Endothelial cell of umbilical vein (primary cell): ENCODE results near the gene APOL4. TPM values are rescaled to one million over a fixed set of nuclear protein-coding genes. Genes with fewer than 3 reads are reported as not detected.

Source experiments
- BruUV-seq: library from RNA; stranded (reverse); fragments of 400-500 nt; replicated peaks from 2 replicates; lab custom pipeline; 2021; lab: Mats Ljungman, UMichigan
- CTCF ChIA-PET: fragments of 300-600, 350-600 bp; sonication (Branson Sonifier 250); formaldehyde crosslinking; loops from one replicate; lab custom pipeline; 2021; ENCODE audit warnings: antibody characterized with exemption, inconsistent platforms; lab: Charles Lee
- POLR2A ChIA-PET: fragments of 300-600, 350-600 bp; sonication (Branson Sonifier 250); formaldehyde crosslinking; loops from one replicate; lab custom pipeline; 2021; ENCODE audit warnings: antibody characterized with exemption, inconsistent platforms; lab: Charles Lee
- DNase-seq: peaks from one replicate; pipeline ENCODE4 v3.0.0-alpha.2; 2011; ENCODE audit warnings: low read depth, low spot score
- FAIRE-seq: peaks from 2 replicates; lab custom pipeline; 2011; peaks lifted over from hg19 to GRCh38; lab: Jason Lieb, UNC
- H2AFZ ChIP-seq: 2 replicates; pipeline ENCODE4 v1.6.0; 2012; ENCODE audit warnings: low read depth, low read length, control low read depth, inconsistent platforms
- H3K27ac ChIP-seq: 2 replicates; pipeline ENCODE4 v1.5.1; 2011; ENCODE audit warnings: low read depth, mild to moderate bottlenecking, control low read depth, low read length, moderate library complexity; ENCODE audit not compliant: insufficient read depth
- H3K27me3 ChIP-seq, 2 experiments: 2 replicates each; pipeline versions ENCODE4 v1.6.0 to v1.6.1; 2011; ENCODE audit warnings: low read length in 2 of 2, mixed read lengths in 1 of 2; ENCODE audit not compliant: control insufficient read depth in 2 of 2, insufficient read depth in 2 of 2
- H3K36me3 ChIP-seq, 2 experiments: 2 replicates in 1 of 2; 3 replicates in 1 of 2; pipeline ENCODE4 v1.5.1; 2011; ENCODE audit warnings: low read length in 2 of 2, mild to moderate bottlenecking in 1 of 2, moderate library complexity in 1 of 2; ENCODE audit not compliant: control insufficient read depth in 2 of 2, insufficient read depth in 2 of 2; ENCODE audit errors: extremely low read depth in 1 of 2
- H3K4me1 ChIP-seq: 3 replicates; pipeline ENCODE4 v1.5.1; 2011; ENCODE audit warnings: mild to moderate bottlenecking, low read length; ENCODE audit not compliant: control insufficient read depth, insufficient read depth; ENCODE audit errors: extremely low read depth
- H3K4me2 ChIP-seq: 2 replicates; pipeline ENCODE4 v1.6.1; 2011; ENCODE audit warnings: low read length, control low read depth, mixed read lengths; ENCODE audit not compliant: insufficient read depth
- H3K4me3 ChIP-seq, 3 experiments: fragments of 200-600 bp in 1 of 3; sonication (generic), shearing (Covaris generic) in 1 of 3; replicated peaks in 1 of 3; 2 replicates each; pipeline ENCODE4 v1.5.1; 2011 to 2016; ENCODE audit warnings: control low read depth in 3 of 3, low read length in 3 of 3, mild to moderate bottlenecking in 2 of 3, inconsistent platforms in 1 of 3, low read depth in 1 of 3, moderate library complexity in 1 of 3; ENCODE audit not compliant: insufficient read depth in 1 of 3
- H3K79me2 ChIP-seq: 2 replicates; pipeline ENCODE4 v1.6.0; 2012; ENCODE audit warnings: low read length, inconsistent platforms; ENCODE audit not compliant: control insufficient read depth, insufficient read depth
- H3K9ac ChIP-seq: replicated peaks from 2 replicates; pipeline ENCODE3; 2011; ENCODE audit warnings: low read length, control low read depth; ENCODE audit not compliant: insufficient read depth; ENCODE audit errors: extremely low read depth
- H3K9me1 ChIP-seq: replicated peaks from 3 replicates; pipeline ENCODE4 v1.6.0; 2011; ENCODE audit warnings: mild to moderate bottlenecking, low read length; ENCODE audit not compliant: control insufficient read depth, insufficient read depth; ENCODE audit errors: extremely low read depth
- H3K9me3 ChIP-seq: replicated peaks from 2 replicates; pipeline ENCODE4 v1.5.1; 2012; ENCODE audit warnings: low read length, inconsistent platforms; ENCODE audit not compliant: control insufficient read depth, insufficient read depth
- H4K20me1 ChIP-seq: replicated peaks from 2 replicates; pipeline ENCODE3; 2011; ENCODE audit warnings: mild to moderate bottlenecking, low read length; ENCODE audit not compliant: control insufficient read depth, insufficient read depth; ENCODE audit errors: extremely low read depth
- CTCF ChIP-seq, 2 donors: IDR thresholded peaks; 1 replicate in 1 of 2; 2 replicates in 1 of 2; pipeline ENCODE4 v1.5.1; 2011; ENCODE audit warnings: low read length in 2 of 2, mild to moderate bottlenecking in 2 of 2, moderate library complexity in 2 of 2, control low read depth in 1 of 2, inconsistent platforms in 1 of 2, low read depth in 1 of 2; ENCODE audit not compliant: insufficient read depth in 1 of 2; ENCODE audit errors: extremely low read depth in 1 of 2
- EZH2 ChIP-seq: IDR thresholded peaks from 2 replicates; pipeline ENCODE4 v1.6.1; 2012; ENCODE audit warnings: borderline replicate concordance, low read depth, mild to moderate bottlenecking, moderate library complexity, low read length, inconsistent platforms; ENCODE audit not compliant: severe bottlenecking
- FOS ChIP-seq: IDR thresholded peaks from 2 replicates; pipeline ENCODE4 v1.6.1; 2011; ENCODE audit warnings: mild to moderate bottlenecking, low read length, moderate library complexity, borderline replicate concordance; ENCODE audit not compliant: insufficient read depth
- GATA2 ChIP-seq: IDR thresholded peaks from 2 replicates; pipeline ENCODE4 v1.7.0; 2011; ENCODE audit warnings: low read depth, mild to moderate bottlenecking, moderate library complexity, mixed read lengths, low read length; ENCODE audit not compliant: insufficient read length, insufficient read depth
- JUN ChIP-seq: IDR thresholded peaks from 2 replicates; pipeline ENCODE4 v1.6.1; 2011; ENCODE audit warnings: borderline replicate concordance, low read depth; ENCODE audit not compliant: insufficient read length, insufficient read depth
- MAX ChIP-seq: IDR thresholded peaks from 2 replicates; pipeline ENCODE4 v1.6.1; 2011; ENCODE audit not compliant: insufficient read depth, insufficient read length
- MYC ChIP-seq: IDR thresholded peaks from one replicate; pipeline ENCODE4 v1.6.1; 2011; ENCODE audit warnings: mild to moderate bottlenecking, low read depth, low read length
- POLR2A ChIP-seq: IDR thresholded peaks from 2 replicates; pipeline ENCODE4 v1.6.1; 2012; ENCODE audit warnings: low read depth, mild to moderate bottlenecking, control low read depth, low read length
- POLR2AphosphoS5 ChIP-seq: IDR thresholded peaks from 2 replicates; pipeline ENCODE4 v1.6.1; 2012; ENCODE audit warnings: low read depth, mild to moderate bottlenecking, control low read depth, low read length, moderate library complexity; ENCODE audit not compliant: insufficient read depth
- dilution Hi-C: fragments of 300-500 bp; cut with MboI; formaldehyde crosslinking; loops from one replicate; pipeline ENCODE4 v1.15.0; 2019; ENCODE audit warnings: low sequenced_read_pairs; ENCODE audit not compliant: extremely low pct_ligation_motif_present
- intact Hi-C: fragments of 100-400 bp; cut with micrococcal nuclease; formaldehyde crosslinking; loops from one replicate; pipeline ENCODE4 v1.10.0; 2022
- polyA plus RNA-seq, 4 experiments: library from polyadenylated mRNA; depleted of rRNA in 3 of 4; stranded (reverse) in 3 of 4; unstranded in 1 of 4; fragments of >200 nt; gene quantifications; 2 replicates each; pipeline versions ENCODE4 v1.2.1 to v1.2.3, GENCODE V29; 2011 to 2012; ENCODE audit warnings: missing spikeins in 1 of 4
- total RNA-seq: library from RNA; stranded (reverse); gene quantifications from 2 replicates; pipeline ENCODE4 v1.2.3, GENCODE V29; 2021

The APOL4 gene
- total and polyA plus RNA-seq, 2 donors (not counting 3 experiments of a cell fraction or from before 2014, with no cell fraction given), result 0.33 to 0.97 TPM

GRCh38 chr22:36148411-36148810 is 53.2 kb downstream of the APOL4 start:
- FAIRE-seq, result no peak
- ChIA-PET POLR2A (no interaction called here), CTCF (interaction anchor here (1.2 to 1.9 kb wide), 2 partner anchors 32 kb away, joined by 3 to 9 read pairs; no protein-coding TSS in a partner anchor)
- dilution Hi-C loops (no loop called here), intact Hi-C loops (no loop called here)
- no TSS peak for BruUV-seq
- TF ChIP-seq JUN (no peak), EZH2 (no peak), MYC (no peak), FOS (no peak), CTCF (IDR thresholded peaks at IDR 0.05; ENCODE audit: extremely low read depth in 1 of 2, insufficient read depth in 1 of 2, low read depth in 1 of 2, low read length in 2 of 2) (no peak), POLR2AphosphoS5 (no peak), POLR2A (no peak), GATA2 (no peak), MAX (no peak)
- no peaks in the 10 kb centered on the region for H3K79me2 ChIP-seq
- peaks cover 0 to 6% of the 10 kb centered on the region in 2 experiments for H3K36me3 ChIP-seq
- no peaks in the 10 kb centered on the region for H3K27me3 ChIP-seq
- H3K9me3 ChIP-seq, result no peaks in the 10 kb centered on the region
- no peak overlapping the region for H3K27ac ChIP-seq
- no peak overlapping the region for H2AFZ ChIP-seq
- no peak overlapping the region for H3K4me2 ChIP-seq
- H3K4me1 ChIP-seq, result no peaks in the 10 kb centered on the region
- H3K4me3 ChIP-seq, result no peak overlapping the region
- H3K9me1 ChIP-seq, result no peaks in the 10 kb centered on the region
- no peaks in the 10 kb centered on the region for H4K20me1 ChIP-seq
- DNase-seq, result no peak
- no peak overlapping the region for H3K9ac ChIP-seq
